Measurements from ENCODE around the gene CYTH4. TPM values are rescaled to one million over a fixed set of nuclear protein-coding genes. Genes with fewer than 3 reads are reported as not detected.
A peak's percentile ranks its signal among the peaks of the same experiment; 100 is the strongest.

The CYTH4 gene
- total and polyA plus RNA-seq, 2 donors, result 24.7 to 54.6 TPM

DNA sequence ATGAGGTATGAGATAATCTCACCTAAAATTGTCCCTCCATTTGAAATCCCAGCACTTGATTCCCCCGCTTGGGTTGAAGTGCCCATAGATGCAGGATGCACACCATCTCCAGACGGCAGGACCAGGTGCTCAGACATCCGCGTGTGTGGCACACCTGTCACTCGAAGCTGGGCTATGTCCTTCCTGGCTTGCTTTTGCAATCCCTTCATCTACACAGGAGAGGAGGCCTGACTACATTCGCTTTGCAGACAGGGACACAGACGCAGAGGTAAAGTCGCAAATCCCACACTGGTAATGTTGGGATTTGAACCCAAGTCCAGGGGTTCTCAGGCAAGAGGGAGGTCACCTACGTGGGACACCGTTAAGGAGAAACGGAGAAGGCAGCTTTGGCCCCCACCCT lies 7.2 kb upstream of the CYTH4 start:
- H3K9me3 ChIP-seq (ENCODE audit: control insufficient read depth in 2 of 2, insufficient read depth in 1 of 2, low read length in 1 of 2), result peaks cover 0 to 3% of the 10 kb centered on the region in 2 donors
- WGBS, result 95% methylated on average over 11 of the region's 11 CpGs
- no peak overlapping the region for H3K27ac ChIP-seq (ENCODE audit: low read depth in 1 of 2, low read length in 1 of 2)
- H3K4me3 ChIP-seq (ENCODE audit: low read length in 2 of 2), result no peak overlapping the region
- H3K36me3 ChIP-seq (ENCODE audit: control insufficient read depth in 2 of 2, insufficient read depth in 2 of 2, low read length in 1 of 2), result no peaks in the 10 kb centered on the region
- DNase-seq (ENCODE audit: low read depth in 6 of 9, low spot score in 9 of 9), result no peak
- peaks cover 5 to 48% of the 10 kb centered on the region in 2 donors for H3K4me1 ChIP-seq (ENCODE audit: control insufficient read depth in 2 of 2, insufficient read depth in 2 of 2, low read length in 2 of 2)
- no peaks in the 10 kb centered on the region for H3K27me3 ChIP-seq (ENCODE audit: control insufficient read depth in 2 of 2, insufficient read depth in 1 of 2, low read length in 1 of 2)

- Histone ChIP-seq H3K4me1 (ENCODE audit: control insufficient read depth in 2 of 2, insufficient read depth in 2 of 2, low read length in 2 of 2) (peaks cover 5 to 48% of the 10 kb centered on the region in 2 donors), H3K36me3 (ENCODE audit: control insufficient read depth in 2 of 2, insufficient read depth in 2 of 2, low read length in 1 of 2) (no peaks in the 10 kb centered on the region), H3K9me3 (ENCODE audit: control insufficient read depth in 2 of 2, insufficient read depth in 1 of 2, low read length in 1 of 2) (peaks cover 0 to 3% of the 10 kb centered on the region in 2 donors), H3K4me3 (ENCODE audit: low read length in 2 of 2) (no peak overlapping the region), H3K27me3 (ENCODE audit: control insufficient read depth in 2 of 2, insufficient read depth in 1 of 2, low read length in 1 of 2) (no peaks in the 10 kb centered on the region), H3K27ac (ENCODE audit: low read depth in 1 of 2, low read length in 1 of 2) (no peak overlapping the region)
- DNase-seq (ENCODE audit: low read depth in 6 of 9, low spot score in 9 of 9), result no peak
- 81% methylated on average over 5 of the region's 5 CpGs for WGBS
Measured at GRCh38 chr22:37275622-37276021, 6.7 kb upstream of the CYTH4 start.

GRCh38 chr22:37276776-37277175 lies 5.5 kb upstream of the CYTH4 start:
- no peak for DNase-seq (ENCODE audit: low read depth in 6 of 9, low spot score in 9 of 9)
- no peaks in the 10 kb centered on the region for H3K27me3 ChIP-seq (ENCODE audit: control insufficient read depth in 2 of 2, insufficient read depth in 1 of 2, low read length in 1 of 2)
- no peak overlapping the region for H3K4me3 ChIP-seq (ENCODE audit: low read length in 2 of 2)
- H3K27ac ChIP-seq (ENCODE audit: low read depth in 1 of 2, low read length in 1 of 2), result no peak overlapping the region
- H3K36me3 ChIP-seq (ENCODE audit: control insufficient read depth in 2 of 2, insufficient read depth in 2 of 2, low read length in 1 of 2), result no peaks in the 10 kb centered on the region
- H3K4me1 ChIP-seq (ENCODE audit: control insufficient read depth in 2 of 2, insufficient read depth in 2 of 2, low read length in 2 of 2), result peaks cover 5 to 52% of the 10 kb centered on the region in 2 donors
- peaks cover 0 to 3% of the 10 kb centered on the region in 2 donors for H3K9me3 ChIP-seq (ENCODE audit: control insufficient read depth in 2 of 2, insufficient read depth in 1 of 2, low read length in 1 of 2)
- WGBS, result 93% methylated on average over 2 of the region's 2 CpGs

GRCh38 chr22:37277384-37277783 lies 4.9 kb upstream of the CYTH4 start:
- no peak for DNase-seq (ENCODE audit: low read depth in 6 of 9, low spot score in 9 of 9)
- no peaks in the 10 kb centered on the region for H3K27me3 ChIP-seq (ENCODE audit: control insufficient read depth in 2 of 2, insufficient read depth in 1 of 2, low read length in 1 of 2)
- no peaks in the 10 kb centered on the region for H3K36me3 ChIP-seq (ENCODE audit: control insufficient read depth in 2 of 2, insufficient read depth in 2 of 2, low read length in 1 of 2)
- H3K4me3 ChIP-seq (ENCODE audit: low read length in 2 of 2), result no peak overlapping the region
- no peak overlapping the region for H3K27ac ChIP-seq (ENCODE audit: low read depth in 1 of 2, low read length in 1 of 2)
- H3K9me3 ChIP-seq (ENCODE audit: control insufficient read depth in 2 of 2, insufficient read depth in 1 of 2, low read length in 1 of 2), result peaks cover 0 to 3% of the 10 kb centered on the region in 2 donors
- H3K4me1 ChIP-seq (ENCODE audit: control insufficient read depth in 2 of 2, insufficient read depth in 2 of 2, low read length in 2 of 2), result peaks cover 5 to 58% of the 10 kb centered on the region in 2 donors
- WGBS, result 97% methylated on average over 11 of the region's 11 CpGs

DNA sequence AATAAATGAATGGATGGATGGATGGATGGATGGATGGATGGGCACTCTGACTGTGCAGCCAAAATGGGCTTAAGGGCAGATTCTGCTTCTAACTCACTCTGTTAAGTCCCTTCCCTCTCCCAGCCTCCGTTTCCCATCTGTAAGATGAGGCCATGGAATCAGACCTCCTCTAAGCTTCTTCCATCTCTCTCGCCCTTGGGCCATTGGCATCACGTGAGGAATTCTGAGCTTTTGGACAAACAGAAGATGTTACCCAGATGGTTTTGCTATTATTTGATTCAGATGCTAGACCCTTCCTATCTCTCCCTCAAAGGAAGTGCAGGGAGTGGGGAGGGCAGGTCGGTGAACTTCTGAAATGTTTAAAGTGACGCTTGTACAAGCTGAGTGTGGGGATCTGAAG lies 4.0 kb upstream of the CYTH4 start:
- Histone ChIP-seq H3K4me1 (ENCODE audit: control insufficient read depth in 2 of 2, insufficient read depth in 2 of 2, low read length in 2 of 2) (peaks cover 12 to 65% of the 10 kb centered on the region in 2 donors), H3K4me3 (ENCODE audit: low read length in 2 of 2) (no peak overlapping the region)
- 78% methylated on average over 5 of the region's 5 CpGs for WGBS

DNA sequence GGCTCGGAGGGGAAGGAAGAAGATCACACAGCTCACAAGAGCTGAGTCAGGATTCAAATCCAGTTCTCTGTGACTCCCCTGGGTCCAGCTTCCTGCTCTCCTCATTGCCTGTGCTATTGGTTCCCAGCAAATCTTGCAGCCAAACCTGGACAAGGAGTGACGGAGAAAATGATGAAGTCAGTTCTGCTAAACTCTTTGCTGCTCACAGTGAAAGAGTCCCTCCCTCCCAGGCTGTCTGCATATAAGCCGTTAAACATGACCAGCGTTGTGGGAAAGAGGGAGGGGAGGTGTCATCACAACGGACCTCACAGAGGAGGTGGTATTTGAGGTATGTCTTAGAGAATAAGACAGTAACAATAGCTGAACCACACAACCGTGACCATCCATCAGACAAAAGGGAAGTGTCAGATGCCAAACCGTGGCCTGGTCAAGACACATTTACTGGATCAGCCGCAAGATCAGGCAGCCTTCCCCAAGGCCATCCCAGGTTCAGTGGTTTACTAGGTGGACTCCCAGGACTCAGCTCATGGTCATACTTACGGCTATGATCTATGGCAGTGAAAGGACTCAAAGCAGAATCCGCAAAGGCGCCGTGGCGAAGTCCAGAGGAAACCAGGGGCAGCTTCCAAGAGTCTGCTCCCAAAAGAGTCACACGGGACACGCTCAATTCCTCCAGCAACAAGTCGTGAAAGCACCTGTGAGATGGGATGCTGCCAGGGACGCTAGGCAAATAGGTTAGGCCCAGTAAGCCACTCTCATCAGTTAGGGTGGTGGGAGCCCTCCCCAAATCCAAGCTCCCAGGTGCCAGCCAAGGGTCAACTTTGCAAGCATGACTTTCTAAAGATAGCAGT lies 2.8 kb upstream of the CYTH4 start:
- Histone ChIP-seq H3K27ac (ENCODE audit: low read depth in 1 of 2, low read length in 1 of 2) (no peak overlapping the region), H3K27me3 (ENCODE audit: control insufficient read depth in 2 of 2, insufficient read depth in 1 of 2, low read length in 1 of 2) (no peaks in the 10 kb centered on the region), H3K4me3 (ENCODE audit: low read length in 2 of 2) (no peak overlapping the region), H3K36me3 (ENCODE audit: control insufficient read depth in 2 of 2, insufficient read depth in 2 of 2, low read length in 1 of 2) (no peaks in the 10 kb centered on the region), H3K4me1 (ENCODE audit: control insufficient read depth in 2 of 2, insufficient read depth in 2 of 2, low read length in 2 of 2) (peaks cover 20 to 71% of the 10 kb centered on the region in 2 donors), H3K9me3 (ENCODE audit: control insufficient read depth in 2 of 2, insufficient read depth in 1 of 2, low read length in 1 of 2) (no peaks in the 10 kb centered on the region)
- DNase-seq (ENCODE audit: low read depth in 6 of 9, low spot score in 9 of 9), result no peak
- WGBS, result 66% methylated on average over 17 of the region's 17 CpGs

More for the DNA sequence above, 4.0 kb upstream of the CYTH4 start:
- H3K36me3 ChIP-seq (ENCODE audit: control insufficient read depth in 2 of 2, insufficient read depth in 2 of 2, low read length in 1 of 2), result no peaks in the 10 kb centered on the region
- no peak overlapping the region for H3K27ac ChIP-seq (ENCODE audit: low read depth in 1 of 2, low read length in 1 of 2)
- H3K27me3 ChIP-seq (ENCODE audit: control insufficient read depth in 2 of 2, insufficient read depth in 1 of 2, low read length in 1 of 2), result no peaks in the 10 kb centered on the region
- no peak for DNase-seq (ENCODE audit: low read depth in 6 of 9, low spot score in 9 of 9)
- peaks cover 0 to 3% of the 10 kb centered on the region in 2 donors for H3K9me3 ChIP-seq (ENCODE audit: control insufficient read depth in 2 of 2, insufficient read depth in 1 of 2, low read length in 1 of 2)

DNA sequence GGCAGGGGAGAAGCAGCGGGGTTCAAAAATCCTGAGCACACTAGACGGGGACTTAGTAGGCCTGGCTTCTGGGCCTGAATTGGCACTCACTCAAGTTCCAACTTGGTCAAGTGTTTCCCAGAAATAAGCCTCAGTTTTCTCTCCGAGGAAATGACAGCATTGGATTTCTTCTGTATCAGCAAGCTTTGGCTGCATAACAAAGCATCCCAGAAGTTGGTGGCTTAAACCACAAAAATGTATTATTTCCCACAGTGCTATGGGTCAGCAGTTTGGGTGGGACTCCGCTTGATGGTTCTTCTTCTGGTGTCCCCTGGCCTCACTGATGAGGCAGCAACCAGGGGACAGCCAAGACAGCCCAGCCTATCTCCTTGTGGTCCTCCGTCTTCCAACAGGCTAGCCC lies 1.6 kb upstream of the CYTH4 start:
- H3K27ac ChIP-seq (ENCODE audit: low read depth in 1 of 2, low read length in 1 of 2), result no peak overlapping the region
- WGBS, result 97% methylated on average over 5 of the region's 5 CpGs
- H3K27me3 ChIP-seq (ENCODE audit: control insufficient read depth in 2 of 2, insufficient read depth in 1 of 2, low read length in 1 of 2), result no peaks in the 10 kb centered on the region
- H3K4me3 ChIP-seq (ENCODE audit: low read length in 2 of 2), result no peak overlapping the region
- no peak for DNase-seq (ENCODE audit: low read depth in 6 of 9, low spot score in 9 of 9)
- peaks cover 25 to 71% of the 10 kb centered on the region in 2 donors for H3K4me1 ChIP-seq (ENCODE audit: control insufficient read depth in 2 of 2, insufficient read depth in 2 of 2, low read length in 2 of 2)
- no peaks in the 10 kb centered on the region for H3K36me3 ChIP-seq (ENCODE audit: control insufficient read depth in 2 of 2, insufficient read depth in 2 of 2, low read length in 1 of 2)
- no peaks in the 10 kb centered on the region for H3K9me3 ChIP-seq (ENCODE audit: control insufficient read depth in 2 of 2, insufficient read depth in 1 of 2, low read length in 1 of 2)

DNA sequence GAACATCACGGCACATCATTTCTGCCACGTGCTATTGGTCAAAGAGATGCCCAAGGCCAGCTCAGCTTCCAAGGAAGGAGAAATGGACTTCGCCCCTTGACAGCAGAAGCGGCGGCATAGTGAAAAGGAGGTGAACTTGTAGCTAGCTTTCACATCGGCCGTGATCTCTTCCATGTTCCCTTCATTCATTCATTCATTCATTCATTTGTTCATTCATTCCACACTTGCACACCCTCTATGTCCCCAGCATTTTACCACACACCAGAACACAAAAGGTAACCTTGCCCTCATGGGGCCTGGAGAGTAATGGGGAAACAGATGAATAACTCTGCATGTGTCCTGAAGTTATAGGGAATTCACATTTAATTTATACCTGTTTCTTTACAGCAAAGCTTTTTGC lies 1.1 kb upstream of the CYTH4 start:
- Histone ChIP-seq H3K4me3 (ENCODE audit: low read length in 2 of 2) (no peak overlapping the region), H3K27ac (ENCODE audit: low read depth in 1 of 2, low read length in 1 of 2) (no peak overlapping the region), H3K27me3 (ENCODE audit: control insufficient read depth in 2 of 2, insufficient read depth in 1 of 2, low read length in 1 of 2) (no peaks in the 10 kb centered on the region), H3K4me1 (ENCODE audit: control insufficient read depth in 2 of 2, insufficient read depth in 2 of 2, low read length in 2 of 2) (peaks cover 25 to 72% of the 10 kb centered on the region in 2 donors), H3K9me3 (ENCODE audit: control insufficient read depth in 2 of 2, insufficient read depth in 1 of 2, low read length in 1 of 2) (no peaks in the 10 kb centered on the region), H3K36me3 (ENCODE audit: control insufficient read depth in 2 of 2, insufficient read depth in 2 of 2, low read length in 1 of 2) (peaks cover 4% of the 10 kb centered on the region in 2 donors)
- no peak for DNase-seq (ENCODE audit: low read depth in 6 of 9, low spot score in 9 of 9)
- WGBS, result 85% methylated on average over 7 of the region's 7 CpGs

DNA sequence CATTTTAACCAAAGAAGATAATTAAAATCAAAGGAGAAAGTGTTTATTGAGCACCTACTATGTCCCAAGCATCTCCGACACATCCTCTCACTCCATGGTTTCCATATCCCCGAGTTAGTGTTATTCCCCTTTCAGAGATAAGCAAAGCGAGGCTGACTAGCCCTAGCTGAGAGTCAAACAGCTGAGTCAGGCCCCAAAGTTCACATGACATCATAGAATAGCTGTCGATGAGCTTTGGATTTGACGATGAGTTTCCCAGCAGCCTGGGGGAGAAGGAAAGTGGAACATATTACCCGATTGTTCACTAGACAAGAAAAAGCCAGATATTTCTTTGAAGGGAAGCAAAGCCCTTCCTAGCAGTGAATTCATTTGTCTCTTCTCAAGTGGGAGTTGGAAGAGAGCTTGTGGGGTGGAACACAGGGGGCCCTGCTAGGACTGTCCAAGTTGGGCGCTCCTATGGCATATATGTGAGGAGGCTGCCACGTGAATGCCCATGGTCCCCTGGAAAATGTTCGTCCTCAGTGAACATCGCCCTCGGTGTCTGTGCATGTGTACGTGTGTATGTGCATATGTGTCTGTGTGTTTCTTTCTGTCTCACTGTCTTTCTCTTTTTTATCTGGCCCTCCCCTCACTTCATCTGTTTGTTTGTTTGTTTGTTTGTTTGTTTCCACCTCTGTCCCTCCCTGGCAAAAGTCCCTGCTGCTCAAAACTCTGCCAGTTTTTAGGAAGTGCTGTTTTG lies 493 bp upstream of the CYTH4 start:
- H3K4me3 ChIP-seq (ENCODE audit: low read length in 2 of 2), result peak overlapping the region; percentile 60 to 65
- 71% methylated on average over 12 of the region's 12 CpGs for WGBS

More for the DNA sequence above, 493 bp upstream of the CYTH4 start:
- peak overlapping the region; percentile 56 to 87 for H3K27ac ChIP-seq (ENCODE audit: low read depth in 1 of 2, low read length in 1 of 2)
- no peaks in the 10 kb centered on the region for H3K9me3 ChIP-seq (ENCODE audit: control insufficient read depth in 2 of 2, insufficient read depth in 1 of 2, low read length in 1 of 2)
- peaks cover 25 to 77% of the 10 kb centered on the region in 2 donors for H3K4me1 ChIP-seq (ENCODE audit: control insufficient read depth in 2 of 2, insufficient read depth in 2 of 2, low read length in 2 of 2)
- H3K36me3 ChIP-seq (ENCODE audit: control insufficient read depth in 2 of 2, insufficient read depth in 2 of 2, low read length in 1 of 2), result peaks cover 7 to 10% of the 10 kb centered on the region in 2 donors
- H3K27me3 ChIP-seq (ENCODE audit: control insufficient read depth in 2 of 2, insufficient read depth in 1 of 2, low read length in 1 of 2), result no peaks in the 10 kb centered on the region
- DNase-seq (ENCODE audit: low read depth in 6 of 9, low spot score in 9 of 9), result no peak
